22Rv1 (cell line): ENCODE measurements around the gene YAP1.
A peak's percentile ranks its signal among the peaks of the same experiment; 100 is the strongest.
"Not testable (repeated sequence)": the region's sequence is repeated elsewhere in the genome, so short reads cannot be mapped to it uniquely, and the experiment has no call there.

Source experiments
- H3K27ac ChIP-seq: fragments of 450-650 bp; 2 replicates; pipeline ENCODE4 v1.5.1; 2017
- CTCF ChIP-seq: fragments of 450-650 bp; IDR thresholded peaks from 2 replicates; pipeline ENCODE4 v1.5.1; 2017; ENCODE audit warnings: mild to moderate bottlenecking
- ZFX ChIP-seq: fragments of 450-650 bp; IDR thresholded peaks from 2 replicates; pipeline ENCODE4 v1.6.1; 2017; ENCODE audit warnings: antibody characterized with exemption, borderline replicate concordance

Gene YAP1

DNA sequence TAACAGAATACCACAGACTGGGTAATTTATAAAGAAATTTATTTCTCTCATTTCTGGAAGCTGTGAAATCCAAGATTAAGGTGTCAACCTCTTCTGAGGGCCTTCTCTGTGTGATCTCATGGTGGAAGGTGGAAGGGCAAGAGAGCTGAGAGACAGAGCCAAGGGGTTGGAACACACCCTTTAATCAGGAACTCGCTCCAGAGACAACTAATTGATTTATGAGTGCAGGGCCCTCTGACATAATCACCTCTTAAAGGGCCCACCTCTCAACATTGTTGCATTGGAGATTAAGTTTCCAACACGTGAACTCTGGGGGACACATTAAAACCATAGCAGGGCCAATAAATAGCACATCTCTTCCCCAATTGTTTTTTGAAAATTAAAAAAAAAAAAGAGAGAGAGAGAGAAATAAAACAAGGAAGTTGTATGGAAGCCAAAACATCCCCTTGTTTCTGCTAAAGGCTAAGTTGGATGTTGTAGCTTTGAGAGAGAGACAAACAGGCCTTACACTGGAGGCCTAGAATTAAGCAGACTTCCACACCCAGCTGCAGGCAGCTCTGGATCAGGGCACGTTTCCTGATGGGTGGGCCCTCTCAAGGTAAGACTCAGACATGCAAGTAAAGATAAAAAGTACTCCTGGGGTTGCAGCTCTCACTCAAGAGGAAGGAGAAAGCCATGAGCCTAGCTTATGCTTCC lies 142.9 kb downstream of the YAP1 start:
- no peak for TF ChIP-seq CTCF
- no peak for TF ChIP-seq ZFX
- no peak overlapping the region for H3K27ac ChIP-seq

GRCh38 chr11:102254047-102254446 lies 143.8 kb downstream of the YAP1 start:
- no peak overlapping the region for H3K27ac ChIP-seq
- peak; percentile 51 for TF ChIP-seq CTCF
- no peak for TF ChIP-seq ZFX

DNA sequence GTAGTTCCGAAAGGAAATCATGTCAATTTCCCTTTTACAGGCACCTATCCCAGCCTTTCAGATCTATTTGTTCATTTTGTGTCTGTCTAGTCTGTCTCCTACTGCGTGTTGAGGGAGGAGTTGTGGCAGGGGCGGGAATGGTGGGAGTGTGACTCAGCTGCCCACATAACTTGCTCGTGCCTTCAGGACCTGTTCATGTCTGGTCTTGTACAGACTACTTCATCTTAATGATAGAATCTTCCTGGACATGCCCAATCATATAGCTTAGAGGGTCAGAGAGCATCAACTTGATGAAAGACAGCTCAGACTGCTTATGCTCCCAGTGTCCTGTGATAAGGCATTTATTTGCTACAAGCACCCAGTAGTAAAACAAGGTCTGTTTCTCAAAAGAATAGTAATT lies 146.0 kb downstream of the YAP1 start:
- H3K27ac ChIP-seq, result no peak overlapping the region
- TF ChIP-seq CTCF, result no peak

DNA sequence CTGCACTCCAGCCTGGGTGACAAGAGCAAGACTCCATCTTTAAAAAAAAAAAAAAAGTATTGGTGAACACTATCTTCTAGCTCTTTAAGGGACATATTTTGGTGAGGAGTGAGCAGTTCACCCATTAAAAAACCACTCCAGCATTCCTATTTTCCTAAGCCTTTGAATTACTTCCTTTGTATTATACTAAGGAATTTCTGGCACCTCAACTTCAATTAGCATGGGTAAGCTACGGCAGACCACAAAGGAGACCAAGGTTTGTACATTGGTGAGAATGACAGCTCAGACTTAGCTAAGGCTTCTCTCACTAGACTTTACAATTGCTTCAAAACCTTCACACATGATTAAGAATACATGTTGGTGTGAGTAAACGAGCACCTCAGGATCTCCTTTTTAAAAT lies 150.0 kb downstream of the YAP1 start:
- no peak overlapping the region for H3K27ac ChIP-seq
- TF ChIP-seq CTCF (no peak), ZFX (no peak)

- TF ChIP-seq ZFX, result no peak
- no peak for TF ChIP-seq CTCF
- H3K27ac ChIP-seq, result no peak overlapping the region
Measured at GRCh38 chr11:102263379-102264003, 153.2 kb downstream of the YAP1 start.

- not testable (repeated sequence) for H3K27ac ChIP-seq
Measured at GRCh38 chr11:102264704-102265103, 154.5 kb downstream of the YAP1 start.

- H3K27ac ChIP-seq, result no peak overlapping the region
- TF ChIP-seq CTCF, result no peak
- TF ChIP-seq ZFX, result no peak
Measured at GRCh38 chr11:102266099-102266498, 155.9 kb downstream of the YAP1 start.

DNA sequence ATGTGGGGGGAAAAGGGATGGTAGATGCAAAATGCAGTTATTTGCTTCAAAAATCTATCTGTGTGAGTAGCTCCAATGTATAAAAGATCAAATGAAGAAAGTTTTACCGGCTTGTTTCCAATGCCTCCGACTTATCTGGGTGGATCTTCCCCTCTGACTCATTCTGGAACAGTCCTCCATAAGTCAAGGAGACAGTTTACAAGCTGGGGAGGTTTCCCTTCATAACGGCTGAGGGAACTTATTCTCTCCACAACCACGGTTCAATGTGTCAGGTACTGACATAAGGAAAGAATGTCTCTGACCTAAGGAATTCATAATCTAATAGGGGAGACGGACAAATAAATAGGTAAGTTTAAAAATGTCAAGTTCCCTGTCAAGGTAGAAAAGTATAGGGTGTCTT lies 157.4 kb downstream of the YAP1 start:
- TF ChIP-seq CTCF (no peak), ZFX (no peak)
- H3K27ac ChIP-seq, result peak overlapping the region; percentile 78
